Hepatocyte (in vitro differentiated cells): ENCODE measurements around the gene KATNB1. TPM values are rescaled to one million over a fixed set of nuclear protein-coding genes. Genes with fewer than 3 reads are reported as not detected.

Experiments used
- DNase-seq: peaks from one replicate; pipeline ENCODE4 v3.0.0-alpha.2; 2016; ENCODE audit warnings: low spot score
- H2AFZ ChIP-seq: fragments of 200-600 bp; sonication (generic); 2 replicates; pipeline ENCODE4 v1.6.0; 2016; ENCODE audit warnings: antibody characterized with exemption, mild to moderate bottlenecking
- H3K27ac ChIP-seq: fragments of 200-600 bp; sonication (generic); 2 replicates; pipeline ENCODE4 v1.5.1; 2016; ENCODE audit warnings: mild to moderate bottlenecking
- H3K27me3 ChIP-seq: fragments of 200-600 bp; sonication (generic); 2 replicates; pipeline ENCODE4 v1.6.1; 2016
- H3K36me3 ChIP-seq: fragments of 200-600 bp; sonication (generic); replicated peaks from 2 replicates; pipeline ENCODE4 v1.5.1; 2016; ENCODE audit warnings: low read depth; ENCODE audit not compliant: insufficient read depth
- H3K4me1 ChIP-seq: fragments of 200-600 bp; sonication (generic); 2 replicates; pipeline ENCODE4 v1.5.1; 2016; ENCODE audit warnings: mild to moderate bottlenecking, moderate library complexity; ENCODE audit not compliant: insufficient read depth
- H3K4me2 ChIP-seq: fragments of 200-600 bp; sonication (generic); 2 replicates; pipeline ENCODE4 v1.6.0; 2016
- H3K4me3 ChIP-seq: fragments of 200-600 bp; sonication (generic); 2 replicates; pipeline ENCODE4 v1.5.1; 2016; ENCODE audit warnings: mild to moderate bottlenecking
- H3K79me2 ChIP-seq: fragments of 200-600 bp; sonication (generic); 2 replicates; pipeline ENCODE4 v1.6.0; 2017; ENCODE audit warnings: mild to moderate bottlenecking
- H3K9me2 ChIP-seq: fragments of 200-600 bp; sonication (generic); replicated peaks from 2 replicates; pipeline ENCODE4 v1.6.0; 2017; ENCODE audit warnings: mild to moderate bottlenecking; ENCODE audit not compliant: insufficient read depth
- H3K9me3 ChIP-seq: fragments of 200-600 bp; sonication (generic); 2 replicates; pipeline ENCODE4 v1.5.1; 2016; ENCODE audit warnings: low read depth, mild to moderate bottlenecking
- H4K20me1 ChIP-seq: fragments of 200-600 bp; sonication (generic); 2 replicates; pipeline ENCODE4 v1.6.0; 2016; ENCODE audit warnings: mild to moderate bottlenecking; ENCODE audit not compliant: insufficient read depth, poor library complexity, severe bottlenecking
- CTCF ChIP-seq: fragments of 200-600 bp; sonication (generic); IDR thresholded peaks from 2 replicates; pipeline ENCODE4 v1.5.1; 2016; ENCODE audit warnings: antibody characterized with exemption, mild to moderate bottlenecking; ENCODE audit not compliant: poor library complexity
- EZH2 ChIP-seq: fragments of 200-600 bp; sonication (generic); IDR thresholded peaks from 2 replicates; pipeline ENCODE4 v1.6.1; 2016; ENCODE audit warnings: antibody characterized with exemption, mild to moderate bottlenecking, borderline replicate concordance
- EZH2phosphoT487 ChIP-seq: fragments of 200-600 bp; sonication (generic); IDR thresholded peaks from one replicate; pipeline ENCODE4 v1.6.1; 2018; ENCODE audit warnings: antibody characterized with exemption, mild to moderate bottlenecking, low read depth, moderate library complexity; ENCODE audit not compliant: unreplicated experiment, severe bottlenecking
- WGBS: methylation state at CpG from one replicate; pipeline ENCODE4 v1.1.6; 2016; ENCODE audit warnings: low lambda C conversion rate; ENCODE audit errors: missing lambda C conversion rate; 5-methylcytosine and 5-hydroxymethylcytosine counted together
- polyA plus RNA-seq: library from polyadenylated mRNA; unstranded; fragments of >200 nt; fragmentation: Nextera tagmentation; extraction: Ambion mirVana; gene quantifications from 2 replicates; pipeline ENCODE4 v1.2.1, GENCODE V29; 2016
- total RNA-seq: library from RNA; depleted of rRNA; stranded (reverse); fragments of >200 nt; gene quantifications from 2 replicates; pipeline ENCODE4 v1.2.3, GENCODE V29; 2014

Gene KATNB1
- total and polyA plus RNA-seq, 2 experiments from 2014 or later: 12.3 to 15.3 TPM

- no peak overlapping the region for H3K27ac ChIP-seq
- no peaks in the 10 kb centered on the region for H4K20me1 ChIP-seq
- H3K36me3 ChIP-seq: no peaks in the 10 kb centered on the region
Measured at GRCh38 chr16:57759541-57760356, 24.2 kb downstream of the KATNB1 start.

GRCh38 chr16:57760357-57761160, 25.0 kb downstream of the KATNB1 start:
- no peaks in the 10 kb centered on the region for H3K36me3 ChIP-seq
- H3K27me3 ChIP-seq: no peaks in the 10 kb centered on the region
- no peak overlapping the region for H3K4me2 ChIP-seq
- no peak overlapping the region for H3K4me3 ChIP-seq
- TF ChIP-seq CTCF (no peak), EZH2 (no peak), EZH2phosphoT487 (no peak)
- no peak overlapping the region for H3K27ac ChIP-seq
- no peaks in the 10 kb centered on the region for H3K79me2 ChIP-seq
- no peak for DNase-seq
- H3K9me2 ChIP-seq: no peaks in the 10 kb centered on the region
- H2AFZ ChIP-seq: no peak overlapping the region
- no peaks in the 10 kb centered on the region for H3K9me3 ChIP-seq
- no peaks in the 10 kb centered on the region for H4K20me1 ChIP-seq
- 94% methylated on average over 40 of the region's 40 CpGs for WGBS
- H3K4me1 ChIP-seq: no peaks in the 10 kb centered on the region

More at GRCh38 chr16:57759541-57760356, 24.2 kb downstream of the KATNB1 start:
- Histone ChIP-seq H3K9me2 (no peaks in the 10 kb centered on the region), H3K27me3 (no peaks in the 10 kb centered on the region), H2AFZ (no peak overlapping the region), H3K4me1 (no peaks in the 10 kb centered on the region), H3K4me2 (no peak overlapping the region), H3K4me3 (no peak overlapping the region), H3K9me3 (no peaks in the 10 kb centered on the region), H3K79me2 (no peaks in the 10 kb centered on the region)
- no peak for TF ChIP-seq CTCF
- no peak for TF ChIP-seq EZH2phosphoT487
- no peak for TF ChIP-seq EZH2
- WGBS: 80% methylated on average over 20 of the region's 21 CpGs
- DNase-seq: no peak

- 89% methylated on average over 9 of the region's 9 CpGs for WGBS
- no peaks in the 10 kb centered on the region for H3K9me3 ChIP-seq
- DNase-seq: no peak
- TF ChIP-seq EZH2: no peak
- TF ChIP-seq EZH2phosphoT487: no peak
- TF ChIP-seq CTCF: no peak
- no peak overlapping the region for H3K4me3 ChIP-seq
- no peaks in the 10 kb centered on the region for H3K36me3 ChIP-seq
- no peaks in the 10 kb centered on the region for H3K27me3 ChIP-seq
- H3K4me1 ChIP-seq: no peaks in the 10 kb centered on the region
- H3K9me2 ChIP-seq: no peaks in the 10 kb centered on the region
- no peak overlapping the region for H3K27ac ChIP-seq
- H3K79me2 ChIP-seq: no peaks in the 10 kb centered on the region
- no peak overlapping the region for H3K4me2 ChIP-seq
- H2AFZ ChIP-seq: no peak overlapping the region
- H4K20me1 ChIP-seq: no peaks in the 10 kb centered on the region
Measured at GRCh38 chr16:57761301-57761700, 25.7 kb downstream of the KATNB1 start.
